PC-9 (cell line): ENCODE results near the gene FUOM.

ENCODE experiments used
- EZH2 ChIP-seq: fragments of 200-600 bp; sonication (generic); IDR thresholded peaks from 2 replicates; pipeline ENCODE4 v1.8.0; 2017; ENCODE audit warnings: antibody characterized with exemption, low read depth
- TF ChIP-seq, protein P1 (sequence below): fragments of 200-600 bp; sonication (generic); conservative IDR thresholded peaks from 2 replicates; pipeline ENCODE4 v1.6.1; 2017; ENCODE audit warnings: mixed run types, antibody characterized with exemption, mild to moderate bottlenecking, moderate library complexity

DNA sequence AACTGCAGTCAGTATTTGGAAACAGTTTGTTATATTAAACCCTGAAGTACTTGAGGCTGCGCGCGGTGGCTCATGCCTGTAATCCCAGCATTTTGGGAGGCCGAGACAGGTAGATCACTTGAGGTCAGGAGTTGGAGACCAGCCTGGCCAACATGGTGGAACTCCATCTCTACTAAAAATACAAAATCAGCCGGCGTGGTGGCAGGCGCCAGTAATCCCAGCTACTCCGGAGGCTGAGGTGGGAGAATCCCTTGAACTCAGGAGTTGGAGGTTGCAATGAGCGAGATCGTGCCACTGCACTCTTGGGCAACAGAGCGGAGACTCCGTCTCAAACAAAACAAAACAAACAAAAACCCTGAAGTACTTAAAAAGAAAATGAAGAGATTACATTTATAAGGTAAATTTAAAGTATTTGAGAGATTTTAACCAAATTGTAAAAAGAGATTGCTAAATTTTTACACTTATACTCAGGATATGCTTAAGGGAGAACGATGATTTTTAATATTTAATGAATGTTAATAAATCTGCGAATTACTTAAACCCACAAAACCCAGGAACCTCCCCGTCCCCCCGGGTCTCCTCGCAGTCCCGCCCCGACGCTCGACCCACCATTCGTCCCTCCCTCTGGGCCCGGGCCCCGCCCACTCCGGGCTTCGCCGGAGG is 35.7 kb upstream of the FUOM start:
- TF ChIP-seq, protein P1, sequence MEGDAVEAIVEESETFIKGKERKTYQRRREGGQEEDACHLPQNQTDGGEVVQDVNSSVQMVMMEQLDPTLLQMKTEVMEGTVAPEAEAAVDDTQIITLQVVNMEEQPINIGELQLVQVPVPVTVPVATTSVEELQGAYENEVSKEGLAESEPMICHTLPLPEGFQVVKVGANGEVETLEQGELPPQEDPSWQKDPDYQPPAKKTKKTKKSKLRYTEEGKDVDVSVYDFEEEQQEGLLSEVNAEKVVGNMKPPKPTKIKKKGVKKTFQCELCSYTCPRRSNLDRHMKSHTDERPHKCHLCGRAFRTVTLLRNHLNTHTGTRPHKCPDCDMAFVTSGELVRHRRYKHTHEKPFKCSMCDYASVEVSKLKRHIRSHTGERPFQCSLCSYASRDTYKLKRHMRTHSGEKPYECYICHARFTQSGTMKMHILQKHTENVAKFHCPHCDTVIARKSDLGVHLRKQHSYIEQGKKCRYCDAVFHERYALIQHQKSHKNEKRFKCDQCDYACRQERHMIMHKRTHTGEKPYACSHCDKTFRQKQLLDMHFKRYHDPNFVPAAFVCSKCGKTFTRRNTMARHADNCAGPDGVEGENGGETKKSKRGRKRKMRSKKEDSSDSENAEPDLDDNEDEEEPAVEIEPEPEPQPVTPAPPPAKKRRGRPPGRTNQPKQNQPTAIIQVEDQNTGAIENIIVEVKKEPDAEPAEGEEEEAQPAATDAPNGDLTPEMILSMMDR = no peak
- TF ChIP-seq EZH2 = no peak
